Endothelial cell (in vitro differentiated cells): ENCODE measurements around the gene SCFD2. TPM values are rescaled to one million over a fixed set of nuclear protein-coding genes. Genes with fewer than 3 reads are reported as not detected.

Experiments
- DNase-seq: peaks from one replicate; pipeline ENCODE4 v3.0.0; 2021; ENCODE audit warnings: low spot score
- H3K27ac Mint-ChIP-seq: one replicate; pipeline ENCODE4 v1.8.0; 2021; ENCODE audit warnings: mixed read lengths, inconsistent platforms; ENCODE audit not compliant: unreplicated experiment
- H3K27me3 Mint-ChIP-seq: one replicate; pipeline ENCODE4 v1.8.0; 2021; ENCODE audit warnings: mild to moderate bottlenecking, moderate library complexity, mixed read lengths, inconsistent platforms; ENCODE audit not compliant: unreplicated experiment
- H3K36me3 Mint-ChIP-seq: one replicate; pipeline ENCODE4 v1.8.0; 2021; ENCODE audit warnings: mild to moderate bottlenecking, low read depth, mixed read lengths, inconsistent platforms; ENCODE audit not compliant: unreplicated experiment
- H3K4me1 Mint-ChIP-seq: one replicate; pipeline ENCODE4 v1.8.0; 2021; ENCODE audit warnings: mild to moderate bottlenecking, mixed read lengths, inconsistent platforms; ENCODE audit not compliant: unreplicated experiment
- H3K4me3 Mint-ChIP-seq: one replicate; pipeline ENCODE4 v1.8.0; 2021; ENCODE audit warnings: mild to moderate bottlenecking, mixed read lengths, inconsistent platforms; ENCODE audit not compliant: unreplicated experiment
- H3K9me3 Mint-ChIP-seq: one replicate; pipeline ENCODE4 v1.8.0; 2021; ENCODE audit warnings: mixed read lengths, inconsistent platforms; ENCODE audit not compliant: unreplicated experiment
- total RNA-seq: library from RNA; stranded (reverse); fragmentation: NEBNext Ultra II Directional; extraction: Animal tissue kit (Norgen Biotek cat#: 25700); gene quantifications from one replicate; pipeline ENCODE4 v1.2.1, GENCODE V29; 2021; ENCODE audit not compliant: unreplicated experiment
- TF ChIP-seq, protein P1 (sequence below): fragments of 200-600 bp; sonication (generic); IDR thresholded peaks from one replicate; pipeline ENCODE4 v1.5.0; 2021; ENCODE audit warnings: antibody characterized with exemption; ENCODE audit not compliant: unreplicated experiment

SCFD2 gene
- total RNA-seq, 1 donor from 2014 or later = 13.6 TPM

- no peaks in the 10 kb centered on the region for H3K4me1 Mint-ChIP-seq
- H3K27ac Mint-ChIP-seq = no peak overlapping the region
- H3K27me3 Mint-ChIP-seq = peaks cover 4% of the 10 kb centered on the region
- TF ChIP-seq, protein P1, sequence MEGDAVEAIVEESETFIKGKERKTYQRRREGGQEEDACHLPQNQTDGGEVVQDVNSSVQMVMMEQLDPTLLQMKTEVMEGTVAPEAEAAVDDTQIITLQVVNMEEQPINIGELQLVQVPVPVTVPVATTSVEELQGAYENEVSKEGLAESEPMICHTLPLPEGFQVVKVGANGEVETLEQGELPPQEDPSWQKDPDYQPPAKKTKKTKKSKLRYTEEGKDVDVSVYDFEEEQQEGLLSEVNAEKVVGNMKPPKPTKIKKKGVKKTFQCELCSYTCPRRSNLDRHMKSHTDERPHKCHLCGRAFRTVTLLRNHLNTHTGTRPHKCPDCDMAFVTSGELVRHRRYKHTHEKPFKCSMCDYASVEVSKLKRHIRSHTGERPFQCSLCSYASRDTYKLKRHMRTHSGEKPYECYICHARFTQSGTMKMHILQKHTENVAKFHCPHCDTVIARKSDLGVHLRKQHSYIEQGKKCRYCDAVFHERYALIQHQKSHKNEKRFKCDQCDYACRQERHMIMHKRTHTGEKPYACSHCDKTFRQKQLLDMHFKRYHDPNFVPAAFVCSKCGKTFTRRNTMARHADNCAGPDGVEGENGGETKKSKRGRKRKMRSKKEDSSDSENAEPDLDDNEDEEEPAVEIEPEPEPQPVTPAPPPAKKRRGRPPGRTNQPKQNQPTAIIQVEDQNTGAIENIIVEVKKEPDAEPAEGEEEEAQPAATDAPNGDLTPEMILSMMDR = no peak
- no peak overlapping the region for H3K4me3 Mint-ChIP-seq
- no peaks in the 10 kb centered on the region for H3K36me3 Mint-ChIP-seq
- no peak for DNase-seq
- H3K9me3 Mint-ChIP-seq = no peaks in the 10 kb centered on the region
Measured at GRCh38 chr4:52939325-52939724, 426.5 kb downstream of the SCFD2 start.

DNA sequence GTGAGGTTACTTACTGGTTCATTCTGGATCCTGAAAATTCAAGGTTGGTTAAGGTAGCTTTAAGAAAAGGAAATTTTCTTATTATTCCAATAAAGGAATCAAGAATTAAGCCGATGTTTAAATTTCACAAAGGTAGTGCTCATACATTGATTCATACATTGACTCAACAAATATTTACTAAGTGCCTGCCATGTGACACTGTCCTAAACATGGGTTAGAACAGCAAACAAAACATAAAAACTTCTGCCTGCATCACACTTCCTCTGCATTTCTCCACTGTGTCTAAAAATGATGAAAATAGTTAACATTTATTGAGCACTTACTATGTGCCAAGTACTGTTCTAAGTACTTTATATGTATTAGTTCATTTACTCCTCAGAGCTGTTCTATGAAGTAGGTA, 428.0 kb downstream of the SCFD2 start:
- Mint-ChIP-seq H3K9me3 (no peaks in the 10 kb centered on the region), H3K4me3 (no peak overlapping the region), H3K36me3 (no peaks in the 10 kb centered on the region), H3K27me3 (peaks cover 4% of the 10 kb centered on the region), H3K4me1 (peaks cover 5% of the 10 kb centered on the region), H3K27ac (no peak overlapping the region)
- TF ChIP-seq, protein P1 = no peak
- no peak for DNase-seq

GRCh38 chr4:52936729-52937128, 429.1 kb downstream of the SCFD2 start:
- Mint-ChIP-seq H3K9me3 (no peaks in the 10 kb centered on the region), H3K4me1 (peaks cover 11% of the 10 kb centered on the region), H3K4me3 (no peak overlapping the region), H3K27ac (no peak overlapping the region), H3K36me3 (no peaks in the 10 kb centered on the region), H3K27me3 (peaks cover 1% of the 10 kb centered on the region)
- no peak for DNase-seq
- TF ChIP-seq, protein P1 = no peak

DNA sequence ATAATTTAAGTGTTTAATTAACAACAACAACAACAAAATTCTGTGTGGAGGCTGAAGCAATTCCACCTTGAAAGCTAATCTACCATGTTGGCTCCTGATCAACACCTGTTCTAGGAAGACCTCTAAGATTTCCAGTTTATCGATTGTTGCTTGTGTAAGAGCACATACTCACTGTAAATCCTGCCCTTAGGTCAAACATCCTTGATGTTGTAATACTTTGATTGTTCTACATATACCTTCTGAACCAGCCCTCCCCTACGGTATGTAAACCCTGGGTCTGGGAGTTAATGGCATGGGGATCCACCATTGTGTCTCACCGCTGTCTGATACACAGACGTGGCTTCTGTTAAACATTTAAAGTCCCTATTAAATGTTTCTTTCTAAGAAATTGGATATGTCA, 430.5 kb downstream of the SCFD2 start:
- H3K4me3 Mint-ChIP-seq = no peak overlapping the region
- no peaks in the 10 kb centered on the region for H3K9me3 Mint-ChIP-seq
- no peaks in the 10 kb centered on the region for H3K36me3 Mint-ChIP-seq
- peaks cover 1% of the 10 kb centered on the region for H3K27me3 Mint-ChIP-seq
- peaks cover 11% of the 10 kb centered on the region for H3K4me1 Mint-ChIP-seq
- no peak for DNase-seq
- no peak overlapping the region for H3K27ac Mint-ChIP-seq
- TF ChIP-seq, protein P1 = no peak

DNA sequence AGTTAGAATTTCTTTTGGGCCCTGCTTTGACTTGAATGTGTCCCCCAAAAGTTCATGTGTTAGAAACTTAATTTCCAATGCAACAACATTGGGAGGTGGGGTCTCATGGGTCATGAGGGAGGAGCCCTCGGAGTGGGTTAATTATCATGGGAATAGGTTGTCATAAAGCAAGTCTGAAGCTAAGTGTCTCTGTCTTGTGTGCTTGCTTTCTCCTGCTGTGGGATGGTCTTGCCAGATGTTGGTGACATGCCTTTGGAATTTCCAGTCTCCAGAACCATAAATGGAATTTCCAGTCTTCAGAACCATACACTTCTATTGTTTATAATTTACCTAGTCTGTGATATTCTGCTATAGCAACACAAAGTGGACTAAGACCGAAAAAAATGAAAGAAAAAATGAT, 432.1 kb downstream of the SCFD2 start:
- H3K9me3 Mint-ChIP-seq = no peaks in the 10 kb centered on the region

More for the DNA sequence above, 432.1 kb downstream of the SCFD2 start:
- Mint-ChIP-seq H3K4me3 (no peak overlapping the region), H3K36me3 (no peaks in the 10 kb centered on the region), H3K27ac (no peak overlapping the region), H3K4me1 (peaks cover 11% of the 10 kb centered on the region), H3K27me3 (peaks cover 1% of the 10 kb centered on the region)
- DNase-seq = no peak
- TF ChIP-seq, protein P1 = no peak
